Measurements from ENCODE around the gene KCNIP4. TPM values are rescaled to one million over a fixed set of nuclear protein-coding genes. Genes with fewer than 3 reads are reported as not detected.

KCNIP4 gene
- total RNA-seq, 6 experiments from 2014 or later, result not detected

DNA sequence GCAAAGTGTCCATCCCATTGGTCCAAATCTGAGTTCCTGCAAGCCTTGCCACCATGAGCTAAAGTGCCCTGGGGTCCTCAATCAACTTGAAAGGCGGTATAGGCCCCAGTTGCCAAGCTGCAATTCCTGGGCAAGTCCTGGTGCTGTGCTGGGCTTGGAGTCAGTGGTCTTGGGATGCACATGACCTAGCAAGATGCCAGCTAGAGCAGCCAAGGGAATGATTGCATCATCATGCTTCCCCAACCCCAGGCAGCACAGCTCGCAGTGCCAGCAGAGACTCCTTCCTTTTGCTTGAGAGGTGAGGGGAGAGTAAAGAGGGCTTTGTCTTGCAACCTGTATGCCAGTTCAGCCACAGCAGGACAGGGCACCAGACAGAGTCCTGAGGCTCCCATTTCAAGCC, 50.5 kb downstream of the KCNIP4 start:
- no peaks in the 10 kb centered on the region for H3K27me3 ChIP-seq
- DNase-seq (no peak), ATAC-seq (no peak)
- WGBS (ENCODE audit: insufficient coverage, low coverage, low lambda C conversion rate, missing lambda C conversion rate), result 40% methylated on average over 1 of the region's 2 CpGs
- intact Hi-C loops (cut with DNase I), result no loop called here
- H3K4me3 ChIP-seq, result no peak overlapping the region
- TF ChIP-seq, protein P1, sequence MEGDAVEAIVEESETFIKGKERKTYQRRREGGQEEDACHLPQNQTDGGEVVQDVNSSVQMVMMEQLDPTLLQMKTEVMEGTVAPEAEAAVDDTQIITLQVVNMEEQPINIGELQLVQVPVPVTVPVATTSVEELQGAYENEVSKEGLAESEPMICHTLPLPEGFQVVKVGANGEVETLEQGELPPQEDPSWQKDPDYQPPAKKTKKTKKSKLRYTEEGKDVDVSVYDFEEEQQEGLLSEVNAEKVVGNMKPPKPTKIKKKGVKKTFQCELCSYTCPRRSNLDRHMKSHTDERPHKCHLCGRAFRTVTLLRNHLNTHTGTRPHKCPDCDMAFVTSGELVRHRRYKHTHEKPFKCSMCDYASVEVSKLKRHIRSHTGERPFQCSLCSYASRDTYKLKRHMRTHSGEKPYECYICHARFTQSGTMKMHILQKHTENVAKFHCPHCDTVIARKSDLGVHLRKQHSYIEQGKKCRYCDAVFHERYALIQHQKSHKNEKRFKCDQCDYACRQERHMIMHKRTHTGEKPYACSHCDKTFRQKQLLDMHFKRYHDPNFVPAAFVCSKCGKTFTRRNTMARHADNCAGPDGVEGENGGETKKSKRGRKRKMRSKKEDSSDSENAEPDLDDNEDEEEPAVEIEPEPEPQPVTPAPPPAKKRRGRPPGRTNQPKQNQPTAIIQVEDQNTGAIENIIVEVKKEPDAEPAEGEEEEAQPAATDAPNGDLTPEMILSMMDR (IDR thresholded peaks at IDR 0.05), result no peak
- TF ChIP-seq POLR2A (IDR thresholded peaks at IDR 0.05), result no peak
- H3K4me1 ChIP-seq, result no peaks in the 10 kb centered on the region
- H3K27ac ChIP-seq, result no peak overlapping the region
- H3K9me3 ChIP-seq, result no peaks in the 10 kb centered on the region
- H3K36me3 ChIP-seq, result no peaks in the 10 kb centered on the region

DNA sequence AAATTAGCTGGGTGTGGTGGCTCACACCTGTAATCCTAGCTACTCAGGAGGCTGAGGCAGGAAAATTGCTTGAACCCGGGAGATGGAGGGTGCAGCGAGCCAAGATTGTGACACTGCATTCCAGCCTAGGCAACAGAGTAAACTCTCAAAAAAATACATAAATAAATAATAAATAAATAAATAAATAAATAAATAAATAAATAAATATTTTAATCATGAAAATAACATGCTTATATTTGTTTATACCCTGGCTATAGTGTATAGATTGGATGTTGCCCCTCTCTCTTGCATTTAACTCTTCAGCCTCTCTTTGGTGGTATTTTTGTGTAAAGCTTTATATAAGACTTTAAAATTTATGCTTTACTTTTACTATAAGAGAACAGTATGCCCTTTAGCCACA, 51.8 kb downstream of the KCNIP4 start:
- TF ChIP-seq, protein P1 (IDR thresholded peaks at IDR 0.05), result no peak
- TF ChIP-seq POLR2A (IDR thresholded peaks at IDR 0.05), result no peak
- Histone ChIP-seq H3K9me3 (no peaks in the 10 kb centered on the region), H3K36me3 (no peaks in the 10 kb centered on the region), H3K27ac (no peak overlapping the region), H3K4me1 (no peaks in the 10 kb centered on the region), H3K4me3 (no peak overlapping the region), H3K27me3 (no peaks in the 10 kb centered on the region)
- no peak for ATAC-seq
- intact Hi-C loops (cut with DNase I), result no loop called here
- no peak for DNase-seq
- 64% methylated on average over 2 of the region's 2 CpGs for WGBS (ENCODE audit: insufficient coverage, low coverage, low lambda C conversion rate, missing lambda C conversion rate)

DNA sequence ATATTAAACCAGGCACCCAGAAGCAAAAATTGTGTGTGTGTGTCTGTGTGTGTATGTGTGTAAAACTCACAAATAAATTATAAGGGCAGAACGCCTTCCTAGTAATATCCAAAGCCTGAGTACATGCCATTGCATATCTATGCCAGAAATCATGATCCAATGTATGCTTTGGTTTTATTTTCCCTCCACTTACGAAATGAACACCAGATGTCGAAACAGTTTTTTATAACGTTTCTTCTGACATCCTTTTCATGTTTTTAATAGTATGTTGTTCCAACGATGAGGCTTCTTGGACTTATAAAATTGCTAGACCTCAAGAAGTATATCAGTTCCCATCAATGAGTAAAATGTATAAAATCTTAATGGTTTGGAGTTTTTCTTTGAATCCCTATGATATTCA, 55.4 kb downstream of the KCNIP4 start:
- no peaks in the 10 kb centered on the region for H3K4me1 ChIP-seq
- DNase-seq (no peak), ATAC-seq (no peak)
- H3K27ac ChIP-seq, result no peak overlapping the region
- TF ChIP-seq, protein P1 (IDR thresholded peaks at IDR 0.05), result no peak
- TF ChIP-seq POLR2A (IDR thresholded peaks at IDR 0.05), result no peak
- intact Hi-C loops (cut with DNase I), result no loop called here
- H3K27me3 ChIP-seq, result no peaks in the 10 kb centered on the region
- 55% methylated on average over 5 of the region's 5 CpGs for WGBS (ENCODE audit: insufficient coverage, low coverage, low lambda C conversion rate, missing lambda C conversion rate)
- no peak overlapping the region for H3K4me3 ChIP-seq
- H3K9me3 ChIP-seq, result no peaks in the 10 kb centered on the region
- no peaks in the 10 kb centered on the region for H3K36me3 ChIP-seq

DNA sequence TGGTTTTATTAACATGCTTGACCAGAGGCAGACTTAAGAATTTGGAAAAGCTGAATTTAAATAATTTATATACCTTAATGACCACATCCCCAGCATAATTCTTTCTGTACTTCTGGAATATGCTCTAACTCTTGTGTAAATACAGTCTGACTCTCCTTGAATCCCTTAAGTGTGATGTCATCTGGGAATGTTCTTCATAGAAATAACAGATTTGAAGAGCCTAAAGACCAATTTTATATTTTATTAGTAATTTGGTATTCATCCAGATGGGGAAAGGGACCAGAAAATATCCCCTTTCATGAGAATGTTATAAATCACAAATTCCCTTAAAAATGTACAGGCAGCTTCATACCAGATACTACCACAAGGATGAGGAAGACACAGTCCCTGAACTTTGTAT, 58.3 kb downstream of the KCNIP4 start:
- TF ChIP-seq POLR2A (IDR thresholded peaks at IDR 0.05), result no peak
- TF ChIP-seq, protein P1 (IDR thresholded peaks at IDR 0.05), result no peak
- Histone ChIP-seq H3K4me1 (no peaks in the 10 kb centered on the region), H3K9me3 (no peaks in the 10 kb centered on the region), H3K27ac (no peak overlapping the region), H3K27me3 (no peaks in the 10 kb centered on the region), H3K36me3 (no peaks in the 10 kb centered on the region), H3K4me3 (no peak overlapping the region)
- DNase-seq, result no peak
- intact Hi-C loops (cut with DNase I), result no loop called here
- no peak for ATAC-seq
